Stimulated activated naive CD4-positive, alpha-beta T cell (primary cell): ENCODE measurements around the gene CYFIP2.

Experiments used
- DNase-seq, 6 experiments: peaks; one replicate each; lab custom pipeline; 2025; lab: John Stamatoyannopoulos, UW

Gene CYFIP2

GRCh38 chr5:157288405-157289163 lies 22.7 kb downstream of the CYFIP2 start:
- peak in 3 of 6 experiments; percentile 33 to 53 (median 41) for DNase-seq

GRCh38 chr5:157289164-157289819 lies 23.4 kb downstream of the CYFIP2 start:
- no peak for DNase-seq

GRCh38 chr5:157290156-157290980 lies 24.4 kb downstream of the CYFIP2 start:
- DNase-seq: no peak

GRCh38 chr5:157290981-157291711 lies 25.2 kb downstream of the CYFIP2 start:
- no peak for DNase-seq

GRCh38 chr5:157292599-157292998 lies 26.7 kb downstream of the CYFIP2 start:
- DNase-seq: no peak

- no peak for DNase-seq
Observed at GRCh38 chr5:157294407-157295091, 28.6 kb downstream of the CYFIP2 start.

GRCh38 chr5:157295247-157295646 lies 29.3 kb downstream of the CYFIP2 start:
- no peak for DNase-seq

GRCh38 chr5:157300564-157300963 lies 34.6 kb downstream of the CYFIP2 start:
- DNase-seq: no peak

GRCh38 chr5:157301066-157301465 lies 35.1 kb downstream of the CYFIP2 start:
- DNase-seq: no peak

- no peak for DNase-seq
Observed at GRCh38 chr5:157303023-157303422, 37.1 kb downstream of the CYFIP2 start.

GRCh38 chr5:157303667-157304327 lies 37.9 kb downstream of the CYFIP2 start:
- peak; percentile 41 to 84 (median 64) for DNase-seq

GRCh38 chr5:157306081-157306480 lies 40.2 kb downstream of the CYFIP2 start:
- no peak for DNase-seq

- peak in 5 of 6 experiments; percentile 7 to 60 (median 45) for DNase-seq
Observed at GRCh38 chr5:157306692-157307471, 41.0 kb downstream of the CYFIP2 start.

- DNase-seq: peak in 5 of 6 experiments; percentile 5 to 60 (median 28)
Observed at GRCh38 chr5:157308836-157309465, 43.0 kb downstream of the CYFIP2 start.

- DNase-seq: no peak
Observed at GRCh38 chr5:157309796-157310195, 43.9 kb downstream of the CYFIP2 start.

GRCh38 chr5:157311595-157311994 lies 45.7 kb downstream of the CYFIP2 start:
- no peak for DNase-seq

- DNase-seq: peak; percentile 34 to 66 (median 45)
Observed at GRCh38 chr5:157312492-157312891, 46.6 kb downstream of the CYFIP2 start.

GRCh38 chr5:157322581-157322980 lies 56.7 kb downstream of the CYFIP2 start:
- no peak for DNase-seq

GRCh38 chr5:157323107-157323706 lies 57.3 kb downstream of the CYFIP2 start:
- no peak for DNase-seq
